SH-SY5Y (cell line): ENCODE results near the gene ADAMTS18.

Experiments used
- GATA2 ChIP-seq: IDR thresholded peaks from 2 replicates; pipeline ENCODE4 v1.6.1; 2011; ENCODE audit warnings: mild to moderate bottlenecking, low read depth, low read length
- GATA3 ChIP-seq: IDR thresholded peaks from 2 replicates; pipeline ENCODE4 v1.6.1; 2011; ENCODE audit warnings: low read depth, mild to moderate bottlenecking, low read length, moderate library complexity

GRCh38 chr16:77430360-77430759, 4.5 kb downstream of the ADAMTS18 start:
- TF ChIP-seq GATA2 (no peak), GATA3 (no peak)
